HCT116 (cell line): ENCODE measurements around the gene KDM1B. TPM values are rescaled to one million over a fixed set of nuclear protein-coding genes. Genes with fewer than 3 reads are reported as not detected.

ENCODE experiments used
- ATAC-seq: fragments of 200-7000 bp; cut with Tn5 transposase; 2 replicates; pipeline ENCODE4 v1.9.1; 2020; ENCODE audit warnings: mild to moderate bottlenecking, moderate library complexity
- BruUV-seq: library from RNA; stranded (reverse); fragments of 400-500 nt; replicated peaks from 2 replicates; lab custom pipeline; 2021; lab: Mats Ljungman, UMichigan
- CTCF ChIA-PET: fragments of 300-600 bp; sonication (Branson Sonifier 250); formaldehyde crosslinking; loops from one replicate; lab custom pipeline; 2021; ENCODE audit warnings: antibody characterized with exemption; lab: Charles Lee
- POLR2A ChIA-PET: fragments of 300-600, 350-600 bp; sonication (Branson Sonifier 250); formaldehyde crosslinking; loops from one replicate; lab custom pipeline; 2021; ENCODE audit warnings: antibody characterized with exemption; lab: Charles Lee
- RAD21 ChIA-PET, 2 experiments: fragments of 300-600 bp; sonication (Branson Sonifier 250); formaldehyde crosslinking; loops; one replicate each; lab custom pipeline; 2023; ENCODE audit warnings: low total read pairs in 2 of 2; ENCODE audit not compliant: uncharacterized antibody in 2 of 2, unreplicated experiment in 2 of 2, low non-redundant PET in 1 of 2; lab: Charles Lee
- DNase-seq: peaks from one replicate; pipeline ENCODE4 v3.0.0-alpha.2; 2010; ENCODE audit warnings: low read depth, low spot score
- H2AFZ ChIP-seq: fragments of 200-600 bp; shearing (Covaris generic), sonication (generic); 2 replicates; pipeline ENCODE4 v1.6.1; 2017; ENCODE audit warnings: low read depth, mixed run types, mixed read lengths, antibody characterized with exemption, low read length; ENCODE audit not compliant: poor library complexity, severe bottlenecking
- H3K27ac ChIP-seq: 2 replicates; pipeline ENCODE4 v1.5.1; 2012; ENCODE audit warnings: low read depth, low read length
- H3K27me3 ChIP-seq: fragments of 200-600 bp; sonication (generic); 2 replicates; pipeline ENCODE4 v1.6.1; 2016; ENCODE audit warnings: mixed run types, low read length, mixed read lengths; ENCODE audit not compliant: insufficient read depth
- H3K36me3 ChIP-seq, 2 experiments: fragments of 200-500 bp in 1 of 2; fragments of 200-600 bp in 1 of 2; sonication (Bioruptor generic) in 1 of 2; sonication (generic) in 1 of 2; 2 replicates each; pipeline versions ENCODE4 v1.5.1 to v1.6.1; 2014 to 2016; ENCODE audit warnings: low read length in 2 of 2, inconsistent platforms in 1 of 2, mixed read lengths in 1 of 2, mixed run types in 1 of 2; ENCODE audit not compliant: insufficient read depth in 2 of 2, control insufficient read depth in 1 of 2
- H3K4me1 ChIP-seq, 2 experiments: fragments of 200-600 bp in 1 of 2; sonication (generic) in 1 of 2; 2 replicates each; pipeline versions ENCODE4 v1.5.1 to v1.6.1; 2012 to 2017; ENCODE audit warnings: low read length in 2 of 2, inconsistent platforms in 1 of 2, mild to moderate bottlenecking in 1 of 2, mixed read lengths in 1 of 2, mixed run types in 1 of 2, moderate library complexity in 1 of 2; ENCODE audit not compliant: insufficient read depth in 2 of 2, control insufficient read depth in 1 of 2
- H3K4me2 ChIP-seq: fragments of 200-600 bp; sonication (generic); 2 replicates; pipeline ENCODE4 v1.6.1; 2017; ENCODE audit warnings: mixed run types, low read length, mixed read lengths
- H3K4me3 ChIP-seq, 2 experiments: fragments of 200-600 bp in 1 of 2; sonication (generic) in 1 of 2; replicated peaks in 1 of 2; 2 replicates each; pipeline ENCODE4 v1.5.1; 2011 to 2016; ENCODE audit warnings: low read length in 2 of 2, control low read depth in 1 of 2, low read depth in 1 of 2, mild to moderate bottlenecking in 1 of 2, mixed read lengths in 1 of 2, mixed run types in 1 of 2
- H3K79me2 ChIP-seq: fragments of 200-600 bp; sonication (generic); 2 replicates; pipeline ENCODE4 v1.6.1; 2017; ENCODE audit warnings: mild to moderate bottlenecking, mixed run types, low read length, moderate library complexity, mixed read lengths; ENCODE audit not compliant: insufficient read depth
- H3K9ac ChIP-seq: fragments of 200-600 bp; sonication (generic); 2 replicates; pipeline ENCODE4 v1.6.1; 2016; ENCODE audit warnings: low read length, mixed read lengths
- H3K9me2 ChIP-seq: fragments of 200-600 bp; sonication (generic), shearing (Covaris generic); 2 replicates; pipeline ENCODE4 v1.6.1; 2017; ENCODE audit warnings: mixed run types, mild to moderate bottlenecking, moderate library complexity; ENCODE audit not compliant: insufficient read depth
- H3K9me3 ChIP-seq, 2 experiments: fragments of 200-500 bp in 1 of 2; fragments of 200-600 bp in 1 of 2; sonication (Bioruptor generic) in 1 of 2; sonication (generic) in 1 of 2; 2 replicates each; pipeline ENCODE4 v1.6.1; 2014 to 2017; ENCODE audit warnings: low read length in 2 of 2, mixed read lengths in 2 of 2, inconsistent platforms in 1 of 2, low read depth in 1 of 2, mild to moderate bottlenecking in 1 of 2, mixed run types in 1 of 2, moderate library complexity in 1 of 2; ENCODE audit not compliant: control insufficient read depth in 1 of 2, insufficient read depth in 1 of 2
- H4K20me1 ChIP-seq: fragments of 200-600 bp; sonication (generic), shearing (Covaris generic); 2 replicates; pipeline ENCODE4 v1.6.1; 2017; ENCODE audit warnings: mixed run types, mild to moderate bottlenecking, moderate library complexity; ENCODE audit not compliant: insufficient read depth
- CBX3 ChIP-seq: IDR thresholded peaks from 2 replicates; pipeline ENCODE4 v1.6.1; 2012; ENCODE audit warnings: low read depth
- CEBPB ChIP-seq: IDR thresholded peaks from 2 replicates; pipeline ENCODE4 v1.6.1; 2012; ENCODE audit warnings: low read depth
- EGR1 ChIP-seq: IDR thresholded peaks from 2 replicates; pipeline ENCODE4 v1.6.1; 2012; ENCODE audit warnings: low read depth
- JUND ChIP-seq: IDR thresholded peaks from 2 replicates; pipeline ENCODE4 v1.6.1; 2012
- POLR2A ChIP-seq: IDR thresholded peaks from 2 replicates; pipeline ENCODE4 v1.7.0; 2011; ENCODE audit warnings: borderline replicate concordance; ENCODE audit not compliant: insufficient read depth, insufficient read length; ENCODE audit errors: extremely low read depth
- POLR2AphosphoS5 ChIP-seq: IDR thresholded peaks from 2 replicates; pipeline ENCODE4 v1.6.1; 2011; ENCODE audit warnings: mild to moderate bottlenecking, low read depth, low read length, moderate library complexity
- RAD21 ChIP-seq: IDR thresholded peaks from 2 replicates; pipeline ENCODE4 v1.6.1; 2012; ENCODE audit warnings: low read depth, mild to moderate bottlenecking
- SIN3A ChIP-seq: IDR thresholded peaks from 2 replicates; pipeline ENCODE4 v1.6.1; 2012; ENCODE audit warnings: low read depth
- SP1 ChIP-seq: IDR thresholded peaks from 2 replicates; pipeline ENCODE4 v1.6.1; 2012; ENCODE audit warnings: low read depth
- SRF ChIP-seq: IDR thresholded peaks from 2 replicates; pipeline ENCODE4 v1.6.1; 2012; ENCODE audit warnings: low read depth
- TCF7L2 ChIP-seq: IDR thresholded peaks from 2 replicates; pipeline ENCODE4 v1.7.0; 2011; ENCODE audit warnings: borderline replicate concordance, inconsistent platforms; ENCODE audit not compliant: insufficient read depth, insufficient read length; ENCODE audit errors: extremely low read depth
- ZFX ChIP-seq: fragments of 450-650 bp; IDR thresholded peaks from 2 replicates; pipeline ENCODE4 v1.6.1; 2017
- intact Hi-C: fragments of 100-400 bp; cut with micrococcal nuclease; formaldehyde crosslinking; loops from 2 replicates; pipeline ENCODE4 v1.10.0; 2022
- total RNA-seq: library from RNA; stranded (reverse); gene quantifications from one replicate; pipeline ENCODE4 v1.2.1, GENCODE V29; 2021; ENCODE audit not compliant: unreplicated experiment
- TF ChIP-seq, protein P1 (sequence below): IDR thresholded peaks from 2 replicates; pipeline ENCODE4 v1.6.1; 2012

Gene KDM1B
- total RNA-seq, 1 experiment from 2014 or later: 24.5 TPM

GRCh38 chr6:18183766-18184165 lies 28.5 kb downstream of the KDM1B start:
- H4K20me1 ChIP-seq: no peaks in the 10 kb centered on the region
- no peak overlapping the region for H3K9ac ChIP-seq
- ChIA-PET CTCF (no interaction called here), RAD21 (no interaction called here), POLR2A (no interaction called here)
- intact Hi-C loops: no loop called here
- no peaks in the 10 kb centered on the region for H3K36me3 ChIP-seq
- no peaks in the 10 kb centered on the region for H3K79me2 ChIP-seq
- DNase-seq (no peak), ATAC-seq (no peak)
- no peak for TF ChIP-seq SRF
- no peak for TF ChIP-seq ZFX
- no peak for TF ChIP-seq CEBPB
- TF ChIP-seq, protein P1, sequence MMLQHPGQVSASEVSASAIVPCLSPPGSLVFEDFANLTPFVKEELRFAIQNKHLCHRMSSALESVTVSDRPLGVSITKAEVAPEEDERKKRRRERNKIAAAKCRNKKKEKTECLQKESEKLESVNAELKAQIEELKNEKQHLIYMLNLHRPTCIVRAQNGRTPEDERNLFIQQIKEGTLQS: no peak
- TF ChIP-seq POLR2AphosphoS5: no peak
- no peak for TF ChIP-seq SP1
- no peak for TF ChIP-seq CBX3
- no peak for TF ChIP-seq EGR1
- no peak overlapping the region for H3K27ac ChIP-seq
- H3K4me3 ChIP-seq: no peak overlapping the region
- H3K9me3 ChIP-seq: no peaks in the 10 kb centered on the region
- no peaks in the 10 kb centered on the region for H3K9me2 ChIP-seq
- no peaks in the 10 kb centered on the region for H3K27me3 ChIP-seq
- no peak overlapping the region for H2AFZ ChIP-seq
- no peak overlapping the region for H3K4me2 ChIP-seq
- H3K4me1 ChIP-seq: no peaks in the 10 kb centered on the region
- BruUV-seq: no TSS peak

DNA sequence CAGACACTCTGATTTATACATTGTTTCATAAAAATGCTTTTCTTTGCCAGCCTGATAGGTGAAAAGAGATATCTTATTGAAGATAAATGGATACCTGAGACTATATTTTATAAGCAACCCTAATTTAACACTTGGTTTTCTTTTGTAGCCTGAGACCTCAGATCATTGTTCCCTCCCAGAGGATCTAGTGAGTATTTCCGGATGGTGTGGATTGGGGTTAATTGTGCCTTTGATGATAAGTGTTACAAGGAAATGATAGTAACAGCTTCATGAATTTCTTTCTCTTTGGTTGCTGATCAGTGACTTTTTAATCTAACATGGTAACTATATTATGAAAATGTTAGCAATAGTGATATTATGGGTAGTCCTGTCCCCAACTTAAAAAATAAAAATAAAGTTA lies 30.4 kb downstream of the KDM1B start:
- no TSS peak for BruUV-seq
- ATAC-seq: no peak
- CTCF ChIA-PET: no interaction called here

More for the DNA sequence above, 30.4 kb downstream of the KDM1B start:
- no peak overlapping the region for H3K27ac ChIP-seq
- RAD21 ChIA-PET: no interaction called here
- no peak overlapping the region for H3K9ac ChIP-seq
- H3K4me2 ChIP-seq: no peak overlapping the region
- TF ChIP-seq JUND (no peak), SIN3A (no peak), RAD21 (no peak), POLR2A (no peak), TCF7L2 (no peak)
- H3K4me3 ChIP-seq: no peak overlapping the region
- no peaks in the 10 kb centered on the region for H3K9me3 ChIP-seq
- no peaks in the 10 kb centered on the region for H3K4me1 ChIP-seq
- H3K36me3 ChIP-seq: no peaks in the 10 kb centered on the region
- H4K20me1 ChIP-seq: no peaks in the 10 kb centered on the region
- POLR2A ChIA-PET: no interaction called here
- DNase-seq: no peak
- intact Hi-C loops: no loop called here
- no peaks in the 10 kb centered on the region for H3K79me2 ChIP-seq
- no peak overlapping the region for H2AFZ ChIP-seq
- H3K27me3 ChIP-seq: no peaks in the 10 kb centered on the region
- H3K9me2 ChIP-seq: no peaks in the 10 kb centered on the region
